ENCODE data around the gene NXPH2.
A peak's percentile ranks its signal among the peaks of the same experiment; 100 is the strongest.
"Not testable (repeated sequence)": the region's sequence is repeated elsewhere in the genome, so short reads cannot be mapped to it uniquely, and the experiment has no call there.

Gene NXPH2

DNA sequence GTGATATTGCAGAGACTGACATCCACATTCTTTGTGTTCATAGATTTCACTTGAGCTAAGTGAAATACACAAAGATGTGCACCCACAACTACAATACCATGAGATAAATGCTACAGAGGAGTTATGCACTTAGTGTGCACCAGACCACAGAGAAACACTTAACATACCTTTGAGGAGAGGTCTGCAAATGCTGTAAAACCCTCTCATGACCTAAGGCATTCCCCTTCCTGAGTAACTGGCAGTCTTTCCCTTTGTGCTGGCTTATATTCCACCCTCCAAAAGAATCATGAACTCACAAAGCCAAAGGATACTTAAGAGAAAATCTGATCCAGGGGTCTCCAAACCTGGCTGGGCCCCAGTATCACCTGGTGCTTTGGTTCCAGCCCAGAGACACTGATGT is 16.2 kb downstream of the NXPH2 start:
- intact Hi-C loops (cut with DNase I): no loop called here
- no peak for DNase-seq

DNA sequence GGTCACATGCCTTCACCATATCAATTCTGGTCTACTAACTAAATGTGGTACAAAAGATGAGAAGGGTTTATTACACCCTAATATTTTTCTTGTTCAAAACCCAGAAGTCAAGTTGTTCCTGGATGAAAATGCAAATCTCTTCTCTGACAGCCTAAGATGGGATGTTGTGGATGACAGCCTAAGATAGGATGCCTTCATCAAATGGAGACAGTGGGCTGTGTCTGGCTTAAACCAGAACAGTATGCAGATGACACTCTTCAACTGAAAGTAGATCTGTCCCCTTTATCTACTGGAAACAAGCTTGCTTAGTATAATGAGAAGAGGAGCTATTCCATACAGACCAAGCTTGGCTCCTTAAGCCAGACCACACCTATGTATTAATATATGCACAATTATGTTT is 17.7 kb downstream of the NXPH2 start:
- no peak for DNase-seq

DNA sequence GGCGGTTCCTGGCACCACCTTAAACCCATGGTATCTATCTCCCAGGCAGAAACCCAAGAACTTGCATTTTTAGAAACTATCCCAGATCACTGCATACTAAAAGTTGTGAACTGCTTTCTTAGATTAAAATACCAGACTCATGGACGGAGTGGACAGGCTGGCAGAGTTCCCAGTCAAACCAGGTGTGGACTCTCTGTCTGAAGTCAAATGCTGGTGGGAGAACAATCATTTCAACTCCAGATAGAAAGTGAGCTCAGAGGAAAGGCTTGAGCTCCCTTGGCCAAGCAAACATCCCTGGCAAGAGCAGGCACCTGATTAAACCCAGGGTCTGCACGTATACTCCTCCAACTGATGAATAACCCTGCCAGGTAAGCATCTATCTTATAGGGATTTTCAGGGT is 19.5 kb downstream of the NXPH2 start:
- intact Hi-C loops (cut with DNase I): no loop called here
- no peak for DNase-seq

More for the DNA sequence above, 17.7 kb downstream of the NXPH2 start:
- intact Hi-C loops (cut with DNase I): no loop called here

DNA sequence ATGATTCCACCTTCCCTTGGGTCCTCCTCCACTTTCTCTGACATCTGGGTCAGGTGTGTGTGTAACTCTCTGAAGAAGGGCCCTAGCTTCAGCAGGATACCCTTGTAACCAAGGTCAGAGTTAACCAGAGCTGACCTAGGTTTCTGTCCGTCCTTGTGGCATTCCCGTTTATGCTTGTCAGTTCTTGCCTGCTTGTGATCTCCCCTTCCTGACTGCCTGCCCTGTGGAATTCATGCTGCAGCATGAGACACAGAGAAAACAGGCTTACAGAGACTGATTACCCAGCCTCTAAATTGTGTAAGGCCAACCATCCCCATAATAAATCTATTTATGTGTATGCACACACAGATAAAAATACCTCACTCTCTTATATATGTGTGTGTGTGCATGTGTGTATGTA is 22.8 kb downstream of the NXPH2 start:
- DNase-seq: no peak
- intact Hi-C loops (cut with DNase I): no loop called here

DNA sequence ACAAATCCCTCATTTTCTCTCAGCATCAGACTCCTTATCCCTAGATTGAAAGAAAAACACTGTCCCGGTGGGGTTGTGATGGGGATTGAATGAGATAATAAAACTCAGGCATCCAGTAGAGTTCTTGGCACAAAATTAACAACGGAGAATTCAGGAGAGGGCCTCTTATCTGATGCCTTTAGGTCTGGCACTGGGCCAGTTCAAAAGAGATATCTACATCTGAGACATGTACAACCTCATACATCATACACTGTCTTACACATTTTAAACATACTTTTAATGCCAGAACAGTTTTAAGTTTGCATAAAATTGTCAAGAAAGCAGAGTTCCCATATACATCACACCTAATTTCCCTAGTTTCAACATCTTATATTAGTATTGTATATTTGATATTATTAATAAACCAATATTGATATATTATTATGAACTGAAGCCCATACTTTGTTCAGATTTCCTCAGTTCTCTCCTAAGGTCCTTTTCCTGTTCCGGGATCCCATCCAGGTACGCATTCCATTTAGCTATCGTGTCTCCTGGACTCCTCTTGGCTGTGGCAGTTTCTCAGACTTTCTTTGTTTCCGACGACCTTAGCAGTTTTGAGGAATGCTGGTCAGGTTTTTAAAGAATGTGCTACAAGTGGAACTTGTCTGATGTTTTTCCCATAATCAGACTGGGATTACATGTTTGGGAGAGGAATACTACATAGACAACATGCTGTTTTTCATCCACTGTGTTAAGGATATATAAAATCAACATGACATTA is 27.8 kb downstream of the NXPH2 start:
- intact Hi-C loops (cut with DNase I): no loop called here
- no peak for DNase-seq

DNA sequence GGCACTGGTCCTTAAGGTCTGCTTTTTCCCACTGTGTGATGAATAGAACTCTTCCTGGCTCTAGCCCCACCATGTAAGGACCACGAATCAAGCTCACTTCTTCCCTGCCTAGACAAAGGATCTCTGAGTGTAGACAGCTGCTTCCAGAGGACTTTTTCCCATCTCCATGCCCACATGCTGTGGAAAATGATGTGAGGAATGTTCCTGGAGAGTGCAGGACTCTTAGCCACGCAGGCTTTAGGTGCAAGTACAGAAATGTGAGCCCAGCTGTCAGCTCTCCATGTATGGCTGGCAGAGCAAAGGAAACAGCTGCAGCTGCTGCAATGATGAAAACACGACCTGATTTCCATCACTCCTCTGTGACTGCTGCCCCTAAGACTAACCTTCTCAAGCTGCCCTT is 35.5 kb downstream of the NXPH2 start:
- intact Hi-C loops (cut with DNase I): no loop called here
- DNase-seq: no peak

DNA sequence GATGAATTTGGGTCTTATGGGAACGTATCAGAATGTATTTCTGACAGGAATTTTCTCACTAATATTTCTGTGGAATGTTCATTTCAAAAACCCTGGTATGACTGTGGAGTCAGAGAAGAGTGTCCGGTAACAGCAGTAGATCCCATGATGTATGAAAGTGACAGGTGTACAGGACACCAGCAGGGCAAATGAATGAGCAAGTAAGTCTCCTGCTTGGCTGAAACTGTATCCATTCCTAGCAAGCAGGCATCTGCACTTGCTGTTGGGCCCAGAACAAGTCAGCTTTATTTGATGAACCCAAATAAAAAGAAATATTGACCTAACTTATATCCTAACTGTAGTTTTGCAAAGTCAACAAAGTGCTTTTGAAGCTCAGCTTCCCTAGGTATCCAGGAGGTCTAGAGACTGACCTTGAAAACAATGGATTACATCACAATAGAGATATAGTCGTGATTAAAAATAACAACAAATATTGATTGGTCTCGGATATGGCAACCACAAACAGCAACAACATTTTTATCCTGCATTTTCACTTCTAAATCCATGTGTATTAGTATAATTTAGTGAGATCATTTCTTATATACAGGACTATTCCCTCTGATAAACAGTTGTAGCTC is 37.6 kb downstream of the NXPH2 start:
- intact Hi-C loops (cut with DNase I): no loop called here
- DNase-seq: no peak

DNA sequence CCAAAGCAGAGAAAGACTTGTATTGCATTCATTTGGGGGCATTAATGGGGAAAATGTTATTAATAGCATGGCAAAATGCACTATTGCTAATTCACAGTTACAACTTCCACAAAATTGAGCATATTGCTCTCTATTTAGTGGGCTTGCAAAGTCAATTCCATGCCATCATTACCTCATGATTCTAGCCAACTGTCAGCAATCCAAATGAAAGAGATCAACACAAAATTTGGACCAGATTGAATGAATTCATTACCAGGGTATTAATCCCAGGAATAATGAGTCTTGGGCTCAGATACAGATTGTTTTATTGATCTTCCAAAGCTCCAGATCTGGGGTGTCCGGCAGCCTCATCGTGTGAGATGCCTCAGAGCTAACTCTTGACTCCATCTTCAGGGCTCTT is 38.3 kb downstream of the NXPH2 start:
- no peak for DNase-seq
- intact Hi-C loops (cut with DNase I): no loop called here

DNA sequence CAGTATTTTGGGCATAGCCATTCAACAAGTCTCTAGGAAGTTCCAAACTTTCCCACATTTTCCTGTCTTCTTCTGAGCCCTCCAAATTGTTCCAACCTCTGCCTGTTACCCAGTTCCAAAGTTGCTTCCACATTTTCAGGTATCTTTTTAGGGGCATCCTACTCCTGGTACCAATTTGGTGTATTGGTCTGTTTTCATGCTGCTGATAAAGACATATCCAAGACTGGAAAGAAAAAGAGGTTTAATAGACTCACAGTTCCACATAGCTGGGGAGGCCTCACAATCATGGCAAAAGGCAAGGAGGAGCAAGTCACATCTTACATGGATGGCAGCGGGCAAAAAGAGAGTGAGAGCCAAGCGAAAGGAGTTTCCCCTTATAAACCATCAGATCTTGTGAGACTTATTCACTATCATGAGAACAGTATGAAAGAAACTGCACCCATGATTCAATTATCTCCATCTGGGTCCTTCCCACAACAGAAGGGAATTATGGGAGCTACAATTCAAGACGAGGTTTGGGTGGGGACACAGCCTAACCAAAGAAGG is 43.1 kb downstream of the NXPH2 start:
- DNase-seq; intact Hi-C loops (cut with DNase I): not testable (repeated sequence)

DNA sequence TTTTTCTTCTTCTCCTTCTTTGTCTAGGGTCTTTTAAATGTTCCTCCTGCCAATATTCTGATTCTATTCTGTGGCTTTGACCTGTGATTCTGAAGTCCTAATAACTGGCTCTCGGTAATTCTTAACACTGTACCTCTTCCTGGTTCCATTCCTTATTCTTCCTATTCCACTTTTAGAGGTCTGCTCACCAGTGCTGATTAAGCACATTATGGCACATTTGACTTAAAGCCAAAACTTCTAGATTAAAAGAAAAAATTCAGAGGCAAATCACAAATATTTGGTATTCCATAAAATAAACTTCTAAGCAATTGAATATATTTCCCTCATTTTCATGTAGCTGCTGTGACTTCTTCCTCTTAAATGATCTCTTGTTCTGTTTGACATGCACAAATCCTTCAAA is 47.5 kb downstream of the NXPH2 start:
- intact Hi-C loops (cut with DNase I): no loop called here
- no peak for DNase-seq

DNA sequence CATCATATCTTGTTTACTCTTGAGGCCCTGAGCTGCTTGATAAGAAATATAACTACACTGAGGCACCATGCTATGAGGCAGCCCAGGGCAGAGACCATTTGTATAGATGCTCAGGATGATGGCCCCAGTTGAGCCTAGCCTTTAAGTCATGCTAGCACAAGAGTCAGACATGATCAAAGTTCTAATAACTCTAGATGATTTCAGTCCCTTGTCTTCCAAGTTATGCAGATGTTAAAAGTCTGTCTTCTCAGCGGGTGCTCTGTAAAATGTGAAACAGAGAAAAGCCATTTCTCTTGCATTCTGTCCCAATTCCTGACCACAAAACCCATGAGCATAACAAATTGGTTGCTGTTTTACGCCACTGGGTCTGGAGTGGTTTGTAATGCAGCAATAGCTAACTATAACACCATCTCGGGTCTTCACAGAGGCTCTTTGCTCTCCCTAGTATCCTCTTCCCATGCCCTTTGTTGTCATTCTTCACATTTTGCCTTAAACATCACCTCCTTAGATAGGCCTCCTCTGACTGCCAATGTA is 49.6 kb downstream of the NXPH2 start:
- no peak for DNase-seq
- intact Hi-C loops (cut with DNase I): no loop called here

DNA sequence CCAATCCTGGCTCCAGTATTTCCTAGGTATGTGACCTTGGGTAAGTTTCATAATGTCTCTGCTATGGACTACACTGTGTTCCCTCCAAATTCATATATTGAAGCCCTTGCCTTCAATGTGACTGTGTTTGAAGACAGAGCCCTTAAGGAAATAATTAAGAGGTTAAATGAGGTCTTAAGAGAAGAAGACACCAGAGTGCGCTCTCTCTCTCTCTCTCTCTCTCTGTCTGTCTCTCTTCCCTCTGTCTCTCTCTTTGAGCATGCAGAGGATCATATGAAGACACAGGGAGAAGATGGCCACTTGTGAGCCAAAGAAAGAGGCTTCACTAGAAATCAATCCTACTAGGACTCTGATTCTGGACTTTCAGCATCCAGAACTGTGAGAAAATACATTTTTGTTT is 52.2 kb downstream of the NXPH2 start:
- DNase-seq: no peak
- intact Hi-C loops (cut with DNase I): no loop called here

DNA sequence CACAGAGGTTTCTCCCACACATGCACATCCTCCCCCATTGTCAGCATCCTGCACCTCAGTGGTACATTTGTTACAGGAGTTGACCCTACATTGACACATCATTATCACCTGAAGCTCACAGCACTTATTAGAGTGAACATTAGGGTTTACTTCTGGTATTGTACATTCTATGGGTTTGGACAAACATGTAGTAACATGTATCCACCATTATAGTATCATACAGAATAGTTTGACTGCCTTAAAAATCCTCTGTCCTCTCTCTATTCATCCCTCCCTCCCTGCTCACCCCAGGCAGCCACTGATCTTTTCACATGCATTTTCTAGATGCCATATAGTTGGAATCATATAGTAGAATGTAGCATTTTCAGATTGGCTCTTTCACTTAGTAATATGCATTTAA is 53.5 kb downstream of the NXPH2 start:
- intact Hi-C loops (cut with DNase I): no loop called here
- no peak for DNase-seq

DNA sequence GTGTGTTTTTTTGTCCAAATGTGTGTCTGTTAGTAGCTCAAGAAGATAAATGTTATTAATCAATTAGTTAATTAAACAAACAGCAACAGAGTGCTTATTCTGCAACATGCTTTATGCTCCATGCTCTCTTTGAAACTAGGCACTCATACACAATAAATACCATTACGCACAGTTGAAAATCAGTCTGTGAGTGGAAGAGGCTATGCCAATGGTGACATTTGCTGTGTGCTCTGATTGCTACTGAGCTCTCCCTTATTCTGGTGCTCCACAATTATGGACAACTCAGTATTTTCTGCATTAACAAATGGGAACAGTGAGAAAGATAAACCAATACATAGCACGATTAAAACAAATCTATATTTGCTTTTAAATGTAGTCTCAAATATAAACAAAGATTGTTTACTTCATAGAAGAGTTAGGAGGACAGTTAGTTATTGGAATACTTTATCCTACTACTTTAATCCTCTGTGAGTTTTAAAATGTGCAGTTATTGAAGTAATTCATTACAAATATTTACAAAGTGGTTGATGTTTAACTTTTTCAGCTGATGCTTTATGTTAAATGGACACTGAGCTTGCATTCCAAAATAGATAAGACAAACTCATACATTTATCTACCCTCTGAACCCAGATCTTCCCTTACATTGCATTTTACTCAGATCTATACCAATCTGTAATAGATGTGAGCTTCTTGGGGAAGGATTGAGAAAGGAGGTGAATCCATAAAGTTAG is 55.3 kb downstream of the NXPH2 start:
- intact Hi-C loops (cut with DNase I): no loop called here

DNA sequence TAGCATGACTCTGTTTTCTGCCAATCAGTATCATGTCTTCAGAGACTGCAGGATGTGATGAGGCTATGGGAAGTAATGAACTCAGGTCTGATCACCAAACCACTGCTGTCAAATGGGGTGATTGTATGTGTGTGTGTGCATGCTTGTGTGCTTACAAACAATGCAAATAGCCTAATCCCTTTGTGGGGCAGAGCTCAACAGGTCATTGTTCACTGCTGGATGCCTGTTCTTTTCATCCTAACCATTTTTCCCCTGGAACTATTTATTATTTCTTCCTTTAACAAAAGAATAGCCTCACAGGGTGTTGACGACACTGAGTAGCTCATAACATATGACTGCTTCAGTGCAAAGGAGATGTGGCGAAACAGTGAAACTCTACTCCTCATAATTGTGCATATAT is 55.9 kb downstream of the NXPH2 start:
- intact Hi-C loops (cut with DNase I): no loop called here
- no peak for DNase-seq

More for the DNA sequence above, 55.3 kb downstream of the NXPH2 start:
- DNase-seq: no peak

DNA sequence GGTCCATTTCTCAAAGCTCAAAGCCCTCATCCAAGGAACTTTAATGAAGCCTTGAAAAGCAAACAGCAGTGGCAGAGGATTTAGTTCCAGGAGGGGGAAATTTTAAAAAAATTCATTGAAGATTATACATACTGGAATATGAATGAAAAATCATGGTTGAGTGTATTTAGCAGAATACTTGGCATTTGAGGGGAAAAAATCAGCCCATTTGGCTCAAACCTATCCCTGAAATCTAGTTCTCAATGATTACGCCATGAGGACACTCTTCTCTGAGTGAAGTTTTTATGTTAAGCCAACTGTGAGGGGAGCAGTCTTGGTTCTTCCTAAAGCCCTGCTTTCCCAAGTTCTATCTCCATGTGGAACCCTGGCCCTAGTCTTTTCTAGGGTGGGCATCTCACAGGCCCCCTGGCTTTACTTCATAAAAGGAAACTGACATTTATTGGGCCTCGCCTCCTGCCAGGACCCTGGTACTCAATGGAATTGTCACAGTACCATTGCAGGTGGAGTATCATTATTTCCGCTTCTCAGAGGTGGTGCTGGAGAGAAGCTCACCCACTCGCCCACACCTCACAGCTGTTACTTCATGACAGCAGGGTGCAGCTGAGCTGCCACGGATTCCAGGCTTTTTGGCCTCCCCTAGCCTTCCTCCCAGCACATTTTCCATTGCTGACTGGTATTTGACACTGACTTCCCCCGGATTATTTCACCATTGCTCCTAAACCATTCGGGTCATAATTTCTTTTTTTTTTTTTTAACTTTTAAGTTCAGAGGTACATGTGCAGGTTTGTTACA is 56.8 kb downstream of the NXPH2 start:
- intact Hi-C loops (cut with DNase I): no loop called here

DNA sequence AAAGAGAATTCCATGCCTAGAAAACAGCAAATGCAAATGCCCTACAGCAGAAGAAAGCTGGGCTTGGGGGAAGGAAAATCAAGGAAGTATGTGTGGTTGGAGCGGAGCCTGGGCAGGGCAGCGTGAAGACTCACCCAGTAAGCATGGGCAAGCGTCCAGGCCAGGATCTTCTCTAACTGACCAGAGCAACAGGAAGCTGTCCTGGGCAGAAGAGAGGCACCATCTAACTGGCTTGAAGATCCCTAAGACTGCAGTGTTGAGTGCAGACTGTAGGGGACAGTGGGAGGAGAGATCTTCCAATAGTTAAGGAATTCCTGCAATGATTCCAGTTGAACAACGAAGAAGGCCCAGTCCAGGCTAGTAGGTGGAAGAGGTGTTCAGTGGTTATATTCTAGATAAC is 57.9 kb downstream of the NXPH2 start:
- intact Hi-C loops (cut with DNase I): no loop called here
- peak in 20 of 42 donors; percentile 5 to 58 (median 18) for DNase-seq

More for the DNA sequence above, 56.8 kb downstream of the NXPH2 start:
- no peak for DNase-seq

DNA sequence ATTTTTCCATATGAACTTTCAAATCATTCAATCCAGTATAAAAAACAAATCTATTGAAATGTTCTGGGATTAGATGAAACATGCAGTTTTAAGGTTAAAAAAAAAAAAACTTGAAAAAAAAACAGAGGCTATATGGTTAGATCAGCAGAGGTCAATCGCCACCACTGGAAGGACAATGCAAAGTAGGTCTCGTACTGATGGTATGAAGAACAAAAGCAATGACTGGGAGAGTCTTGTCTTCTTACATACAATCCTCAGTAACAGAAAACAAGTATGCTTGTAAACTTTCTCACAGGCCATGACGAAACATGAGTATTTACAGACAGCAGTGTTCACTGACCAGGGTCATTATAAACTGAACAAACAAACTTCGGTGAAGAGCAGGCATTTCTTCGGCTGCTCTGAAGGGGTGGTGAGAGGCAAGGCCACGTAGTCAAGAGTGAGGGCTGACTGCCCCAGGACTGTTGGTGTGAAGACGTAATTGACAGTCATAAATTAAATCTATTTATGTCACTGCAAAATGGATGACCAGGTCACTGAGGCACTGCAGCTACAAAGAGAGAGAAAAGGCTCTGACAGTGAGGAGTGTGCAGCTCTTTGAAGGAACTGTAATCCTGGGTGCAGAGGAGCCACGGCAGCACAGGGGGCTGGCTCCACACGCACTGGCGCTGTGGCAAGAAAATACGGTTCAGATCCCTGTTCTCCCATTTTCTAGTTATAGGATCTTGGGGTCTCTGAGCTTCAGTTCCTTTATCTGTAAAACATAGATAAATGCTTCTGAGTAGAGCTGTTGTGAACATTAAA is 60.0 kb downstream of the NXPH2 start:
- intact Hi-C loops (cut with DNase I): no loop called here
- DNase-seq: no peak
